Measurements from ENCODE around the gene TTC24.

TTC24 gene

GRCh38 chr1:156554971-156555370, 24.6 kb upstream of the TTC24 start:
- no peak for DNase-seq (ENCODE audit: low read depth in 2 of 2)

DNA sequence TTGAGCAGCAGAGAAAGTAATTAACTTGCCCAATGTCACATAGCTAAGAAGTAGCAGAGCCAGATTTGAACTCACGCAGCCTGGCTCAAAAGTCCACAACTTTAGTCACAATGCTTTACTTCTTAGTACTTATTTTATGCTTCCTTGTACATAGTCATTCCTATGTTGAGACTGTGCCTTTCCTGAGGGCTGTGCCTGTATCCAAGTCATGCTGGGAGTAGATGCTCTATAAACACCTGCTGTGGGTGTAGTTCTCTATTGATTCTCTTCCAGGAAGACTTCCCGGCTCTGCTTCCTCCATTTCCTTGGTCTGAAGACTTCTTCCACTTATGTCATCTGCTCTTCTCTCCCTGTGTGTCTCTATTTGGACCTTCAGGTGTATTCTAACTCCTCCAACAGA, 23.8 kb upstream of the TTC24 start:
- no peak for DNase-seq (ENCODE audit: low read depth in 2 of 2)

DNA sequence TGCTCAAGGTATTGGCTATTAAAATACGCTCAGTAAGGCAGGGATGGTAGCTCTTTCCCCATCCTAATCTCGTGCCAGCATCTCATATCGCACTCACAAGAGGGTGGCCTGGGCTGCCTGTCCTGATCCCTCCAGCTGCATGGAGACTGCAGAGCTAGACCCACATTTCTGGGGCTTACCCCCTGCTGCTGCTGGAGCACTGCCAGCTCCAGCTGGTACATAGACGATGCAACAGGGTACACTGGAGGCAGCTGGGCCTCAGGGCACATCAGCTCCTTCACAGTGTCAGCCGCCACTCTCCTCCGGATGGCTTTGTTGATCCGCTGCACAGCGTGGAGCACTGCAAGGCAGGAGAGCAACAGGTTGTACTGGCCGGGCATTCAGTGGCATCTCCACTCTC, 23.2 kb upstream of the TTC24 start:
- no peak for DNase-seq (ENCODE audit: low read depth in 2 of 2)

DNA sequence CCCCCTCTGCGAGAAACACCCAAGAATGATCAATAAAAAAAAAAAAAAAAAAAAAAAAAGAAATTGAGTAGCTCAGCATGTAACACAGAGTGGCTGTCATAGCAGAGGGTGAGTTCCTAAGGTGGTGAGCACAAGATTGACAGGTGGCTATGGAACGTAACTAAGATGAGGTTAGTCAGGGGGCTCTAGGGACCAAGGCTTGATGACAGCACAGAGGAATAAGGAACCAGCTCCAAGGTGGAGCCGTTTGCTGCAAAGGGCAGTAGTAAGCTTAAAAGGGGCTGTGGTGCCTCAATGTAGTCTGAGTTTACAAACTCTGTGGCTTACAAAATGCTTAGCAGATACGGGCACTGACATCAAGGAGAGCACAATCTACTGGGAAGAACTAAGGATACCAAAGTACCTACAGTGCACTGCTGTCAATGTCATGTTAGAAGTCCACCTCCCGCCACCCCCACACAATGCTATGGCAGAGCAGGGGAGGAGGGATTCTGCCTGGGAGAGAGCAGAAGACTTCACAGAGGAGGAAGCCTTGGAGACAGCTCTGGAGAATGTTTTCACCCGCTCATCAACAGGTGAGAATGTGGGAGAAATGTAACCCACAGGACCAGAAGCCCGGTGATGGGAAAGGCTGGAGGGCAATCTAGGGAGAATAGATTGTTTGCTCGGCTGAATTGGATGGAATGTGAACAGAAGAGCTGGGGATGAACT, 20.3 kb upstream of the TTC24 start:
- no peak for DNase-seq (ENCODE audit: low read depth in 2 of 2)

GRCh38 chr1:156559797-156560385, 19.6 kb upstream of the TTC24 start:
- DNase-seq (ENCODE audit: low read depth in 2 of 2): no peak

DNA sequence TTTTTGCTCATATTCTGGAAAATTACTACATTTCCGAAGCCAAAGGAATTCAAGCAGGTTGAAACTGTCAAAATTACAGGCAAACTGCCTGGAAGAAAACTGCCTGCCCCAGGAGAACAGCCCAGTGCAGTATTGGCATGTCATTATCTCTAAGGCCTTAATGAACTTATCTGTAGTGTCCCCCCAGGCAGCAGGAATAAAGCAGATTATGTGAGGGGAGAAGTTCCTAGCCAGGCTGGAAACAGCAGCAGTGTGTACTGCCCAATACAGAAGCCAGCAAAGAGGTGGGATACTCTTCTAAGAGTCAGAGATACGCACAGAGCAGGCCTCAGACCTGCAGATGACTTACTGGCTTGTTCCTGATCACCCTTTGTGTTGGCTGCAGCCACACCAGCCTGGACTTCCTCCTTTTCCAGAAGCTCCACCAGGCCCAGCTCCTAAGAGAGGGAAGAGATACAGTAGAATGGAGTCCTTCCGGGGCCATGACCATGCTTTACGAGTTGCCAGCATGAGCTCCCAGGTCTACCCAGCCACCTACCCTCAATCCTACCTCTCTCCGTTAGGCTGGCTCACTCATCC, 18.8 kb upstream of the TTC24 start:
- no peak for DNase-seq (ENCODE audit: low read depth in 2 of 2)

GRCh38 chr1:156565519-156565918, 14.0 kb upstream of the TTC24 start:
- DNase-seq (ENCODE audit: low read depth in 2 of 2): no peak

- no peak for DNase-seq (ENCODE audit: low read depth in 2 of 2)
Observed at GRCh38 chr1:156566436-156566835, 13.1 kb upstream of the TTC24 start.

GRCh38 chr1:156571261-156571852, 8.2 kb upstream of the TTC24 start:
- DNase-seq (ENCODE audit: low read depth in 2 of 2): peak; percentile 79 to 80

DNA sequence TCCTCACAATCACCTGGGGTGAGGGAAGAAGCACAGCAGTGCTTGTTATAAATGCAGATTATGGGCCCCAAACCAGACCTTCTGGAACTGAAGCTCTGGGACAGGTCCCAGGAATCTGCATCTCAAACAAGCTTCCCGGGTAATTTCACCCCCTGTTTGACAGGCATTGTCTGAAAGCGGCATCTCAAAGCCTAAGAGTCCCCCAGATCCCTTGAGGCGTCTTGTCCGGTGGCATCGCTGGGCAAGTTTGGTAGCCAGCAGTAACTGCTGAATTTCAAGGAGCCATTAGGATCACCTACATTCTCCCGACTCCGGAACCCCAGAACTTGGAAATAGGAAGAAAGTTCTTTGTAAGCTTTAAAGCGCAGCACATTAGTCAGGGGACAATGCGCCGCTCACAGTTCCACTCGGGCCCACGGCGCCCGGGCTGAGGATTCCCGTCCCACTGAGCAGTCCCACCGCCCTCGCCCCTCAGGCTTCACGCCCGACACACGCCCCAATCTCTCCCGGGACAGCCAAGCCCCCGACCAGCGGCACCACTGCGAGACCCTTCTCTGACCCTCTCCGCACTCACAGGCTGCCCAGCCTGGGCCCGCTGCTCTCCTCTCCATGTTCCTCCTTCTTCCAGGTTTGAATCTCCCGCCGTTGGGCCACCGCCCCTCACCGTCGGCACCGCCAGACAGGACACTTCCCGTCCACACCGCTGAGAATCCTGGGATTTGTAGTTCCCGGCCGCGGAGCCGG, 7.4 kb upstream of the TTC24 start, which contains the start of gene IQGAP3:
IQGAP3 (minus strand) TSS at position 647 of the 744 bp plus-strand sequence; CDS start at position 611, 36 bp downstream.
- peak; percentile 33 to 42 for DNase-seq (ENCODE audit: low read depth in 2 of 2)

DNA sequence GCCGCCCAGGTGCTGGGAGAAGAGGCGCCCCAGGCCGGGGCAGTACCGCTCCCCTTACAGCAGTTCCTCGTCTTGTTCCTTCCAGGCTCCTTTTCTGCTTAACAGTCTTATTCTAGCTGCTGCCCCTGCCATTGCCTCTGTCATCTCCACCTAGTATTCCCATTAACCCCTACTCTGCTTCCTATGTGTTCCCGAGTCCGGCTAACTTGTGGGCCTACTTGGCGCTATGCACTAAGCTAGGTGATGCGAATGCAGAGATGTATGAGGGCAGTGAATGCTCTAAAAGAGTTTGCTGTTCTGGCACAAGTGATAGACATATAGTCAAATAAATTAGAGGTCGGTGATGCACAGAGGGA, 6.9 kb upstream of the TTC24 start:
- DNase-seq (ENCODE audit: low read depth in 2 of 2): no peak

- DNase-seq (ENCODE audit: low read depth in 2 of 2): no peak
Observed at GRCh38 chr1:156574039-156574633, 5.4 kb upstream of the TTC24 start.

- no peak for DNase-seq (ENCODE audit: low read depth in 2 of 2)
Observed at GRCh38 chr1:156577550-156577949, 2.0 kb upstream of the TTC24 start.

DNA sequence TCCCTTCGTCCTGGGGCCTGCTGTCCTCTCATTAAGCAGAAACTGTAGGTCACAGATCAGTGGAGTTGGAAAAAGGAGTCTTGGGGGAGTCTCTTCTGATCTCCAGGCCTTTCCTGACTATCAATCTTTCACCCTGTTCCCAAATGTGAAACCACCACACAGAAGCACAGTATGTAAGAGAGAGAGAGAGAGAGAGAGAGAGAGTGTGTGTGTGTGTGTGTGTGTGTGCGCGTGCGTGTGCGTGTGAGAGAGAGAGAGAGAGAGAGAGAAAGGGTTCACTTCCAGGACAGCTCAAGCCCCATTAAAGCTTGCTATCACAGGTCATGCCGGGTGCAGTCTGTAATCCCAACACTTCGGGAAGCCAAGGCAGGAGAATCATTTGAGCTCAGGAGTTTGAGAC, 1.5 kb upstream of the TTC24 start:
- no peak for DNase-seq (ENCODE audit: low read depth in 2 of 2)

GRCh38 chr1:156581661-156582387, 2.3 kb downstream of the TTC24 start:
- no peak for DNase-seq (ENCODE audit: low read depth in 2 of 2)

- no peak for DNase-seq (ENCODE audit: low read depth in 2 of 2)
Observed at GRCh38 chr1:156582388-156583017, 3.0 kb downstream of the TTC24 start.

DNA sequence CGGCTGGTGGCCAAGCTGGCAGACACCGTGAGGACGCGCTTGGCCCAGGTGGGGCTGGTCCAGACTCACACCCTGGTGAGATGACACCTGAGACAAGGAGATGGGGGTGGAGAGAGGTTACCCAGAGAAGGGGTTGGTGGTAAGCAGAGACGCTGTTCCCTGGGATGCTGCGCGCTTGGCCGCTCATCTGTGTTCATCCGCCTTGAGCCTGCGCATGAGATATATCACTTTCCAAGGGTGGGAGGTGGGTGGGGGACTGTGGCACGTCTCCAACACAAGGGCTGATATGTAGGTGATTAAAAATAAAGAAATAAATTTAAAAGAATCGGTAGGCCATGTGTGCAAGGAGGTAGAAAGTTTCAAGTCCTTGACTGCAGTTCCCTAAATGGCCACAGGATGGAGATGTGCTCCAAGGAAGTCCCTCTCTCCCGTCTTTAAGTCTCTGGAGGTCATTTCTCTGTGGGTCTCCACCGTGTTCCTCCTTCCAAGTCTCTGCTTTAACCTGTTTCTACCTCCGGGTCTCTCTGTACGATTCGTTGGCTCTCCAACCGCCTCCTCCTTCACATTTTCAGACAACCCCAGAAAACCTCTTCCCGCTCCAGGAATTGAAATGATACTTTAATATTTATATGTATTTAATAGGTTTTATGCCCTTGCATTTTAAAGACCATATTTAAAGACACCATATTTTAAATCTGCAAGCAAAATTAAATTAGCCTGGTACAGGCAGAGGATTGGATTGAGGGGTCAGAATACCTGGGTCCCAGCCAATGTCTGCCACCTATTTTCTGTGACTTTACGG, 4.5 kb downstream of the TTC24 start:
- peak in 1 of 2 experiments; percentile 33 for DNase-seq (ENCODE audit: low read depth in 2 of 2)

GRCh38 chr1:156584813-156585212, 5.3 kb downstream of the TTC24 start:
- DNase-seq (ENCODE audit: low read depth in 2 of 2): no peak

DNA sequence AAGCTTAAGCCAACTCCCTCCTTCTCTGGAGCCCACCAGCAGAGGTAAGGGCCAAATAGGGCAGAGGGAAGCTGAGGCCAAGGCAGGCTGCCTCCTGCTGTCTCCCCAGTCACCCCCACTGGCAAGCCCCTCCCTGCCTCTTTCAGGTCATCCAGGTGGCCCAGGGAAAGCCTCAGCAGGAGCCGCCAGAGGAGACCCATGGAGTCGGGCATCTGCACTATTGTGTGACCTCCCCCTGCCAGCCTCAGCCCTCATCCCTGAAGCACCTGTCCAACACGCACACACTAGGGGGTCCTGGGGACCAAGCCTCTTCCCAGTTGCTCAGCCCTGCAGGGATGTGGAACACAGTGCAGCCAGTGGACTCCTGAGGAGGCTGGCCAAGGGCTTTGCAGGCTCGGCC, 6.8 kb downstream of the TTC24 start:
- no peak for DNase-seq (ENCODE audit: low read depth in 2 of 2)
